Activated B cell treated with CpG ODN at 0.5 μM for 24 hours (primary cell): ENCODE results near the gene NPPA. TPM values are rescaled to one million over a fixed set of nuclear protein-coding genes. Genes with fewer than 3 reads are reported as not detected.

Experiments
- ATAC-seq: fragments of 200-7000 bp; cut with Tn5 transposase; one replicate; pipeline ENCODE4 v1.10.0; 2021; ENCODE audit warnings: low read depth, mild to moderate bottlenecking, moderate library complexity
- CTCF ChIA-PET: fragments of 350-600 bp; sonication (Branson Sonifier 250); formaldehyde crosslinking; loops from one replicate; lab custom pipeline; 2021; ENCODE audit warnings: antibody characterized with exemption; lab: Charles Lee
- POLR2A ChIA-PET: fragments of 350-600 bp; sonication (Branson Sonifier 250); formaldehyde crosslinking; loops from one replicate; lab custom pipeline; 2021; ENCODE audit warnings: antibody characterized with exemption; lab: Charles Lee
- DNase-seq: peaks from one replicate; pipeline ENCODE4 v3.0.0; 2022
- H3K27ac Mint-ChIP-seq: one replicate; pipeline ENCODE4 v1.8.0; 2020; ENCODE audit warnings: mixed read lengths
- H3K27me3 Mint-ChIP-seq: one replicate; pipeline ENCODE4 v1.8.0; 2021; ENCODE audit warnings: mixed read lengths
- H3K36me3 Mint-ChIP-seq: one replicate; pipeline ENCODE4 v1.8.0; 2021; ENCODE audit warnings: low read depth, mixed read lengths
- H3K4me1 Mint-ChIP-seq: one replicate; pipeline ENCODE4 v1.8.0; 2021; ENCODE audit warnings: mixed read lengths
- H3K4me3 Mint-ChIP-seq: one replicate; pipeline ENCODE4 v1.8.0; 2020; ENCODE audit warnings: mild to moderate bottlenecking, mixed read lengths
- H3K9me3 Mint-ChIP-seq: one replicate; pipeline ENCODE4 v1.8.0; 2020; ENCODE audit warnings: mixed read lengths
- intact Hi-C: fragments of 100-400 bp; cut with micrococcal nuclease; formaldehyde crosslinking; loops from one replicate; pipeline ENCODE4 v1.15.1; 2024
- total RNA-seq: library from RNA; stranded (reverse); gene quantifications from 2 replicates; pipeline ENCODE4 v1.2.3, GENCODE V29; 2022
- TF ChIP-seq, protein P1 (sequence below): fragments of 200-600 bp; IDR thresholded peaks from one replicate; pipeline ENCODE4 v1.8.0; 2022; ENCODE audit warnings: antibody characterized with exemption, mild to moderate bottlenecking

Gene NPPA
- total RNA-seq, 1 donor from 2014 or later = not detected

DNA sequence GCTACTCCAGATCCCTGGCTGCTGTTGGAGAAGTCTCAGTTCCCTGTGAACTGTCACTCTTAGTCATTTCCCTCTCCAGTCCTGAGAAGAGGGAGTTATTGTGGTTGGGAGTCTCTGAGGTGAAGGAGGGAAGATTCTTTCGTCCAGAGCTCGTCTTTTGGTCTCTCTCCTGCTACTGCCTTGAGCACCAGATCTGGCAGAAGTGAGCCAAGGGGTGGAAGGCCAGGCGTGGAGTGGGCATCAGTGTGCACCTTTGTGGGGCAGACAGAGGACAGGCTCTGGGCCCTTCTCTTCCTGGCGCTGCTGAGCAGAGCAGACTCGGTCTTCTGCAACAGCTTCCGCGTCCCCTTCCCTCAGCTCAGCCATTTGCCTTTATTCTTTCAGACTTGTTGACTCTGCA lies 22.5 kb downstream of the NPPA start:
- no peak overlapping the region for H3K4me3 Mint-ChIP-seq
- no peak for DNase-seq
- intact Hi-C loops = no loop called here
- CTCF ChIA-PET = interaction anchor here (1.1 kb wide), 1 partner anchor 40 kb away, joined by 3 read pairs; no protein-coding TSS in a partner anchor
- no peaks in the 10 kb centered on the region for H3K27me3 Mint-ChIP-seq
- no peaks in the 10 kb centered on the region for H3K4me1 Mint-ChIP-seq
- POLR2A ChIA-PET = no interaction called here
- TF ChIP-seq, protein P1, sequence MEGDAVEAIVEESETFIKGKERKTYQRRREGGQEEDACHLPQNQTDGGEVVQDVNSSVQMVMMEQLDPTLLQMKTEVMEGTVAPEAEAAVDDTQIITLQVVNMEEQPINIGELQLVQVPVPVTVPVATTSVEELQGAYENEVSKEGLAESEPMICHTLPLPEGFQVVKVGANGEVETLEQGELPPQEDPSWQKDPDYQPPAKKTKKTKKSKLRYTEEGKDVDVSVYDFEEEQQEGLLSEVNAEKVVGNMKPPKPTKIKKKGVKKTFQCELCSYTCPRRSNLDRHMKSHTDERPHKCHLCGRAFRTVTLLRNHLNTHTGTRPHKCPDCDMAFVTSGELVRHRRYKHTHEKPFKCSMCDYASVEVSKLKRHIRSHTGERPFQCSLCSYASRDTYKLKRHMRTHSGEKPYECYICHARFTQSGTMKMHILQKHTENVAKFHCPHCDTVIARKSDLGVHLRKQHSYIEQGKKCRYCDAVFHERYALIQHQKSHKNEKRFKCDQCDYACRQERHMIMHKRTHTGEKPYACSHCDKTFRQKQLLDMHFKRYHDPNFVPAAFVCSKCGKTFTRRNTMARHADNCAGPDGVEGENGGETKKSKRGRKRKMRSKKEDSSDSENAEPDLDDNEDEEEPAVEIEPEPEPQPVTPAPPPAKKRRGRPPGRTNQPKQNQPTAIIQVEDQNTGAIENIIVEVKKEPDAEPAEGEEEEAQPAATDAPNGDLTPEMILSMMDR = no peak
- H3K9me3 Mint-ChIP-seq = no peaks in the 10 kb centered on the region
- H3K36me3 Mint-ChIP-seq = peaks cover 94% of the 10 kb centered on the region
- H3K27ac Mint-ChIP-seq = peak overlapping the region; percentile 12
- no peak for ATAC-seq

DNA sequence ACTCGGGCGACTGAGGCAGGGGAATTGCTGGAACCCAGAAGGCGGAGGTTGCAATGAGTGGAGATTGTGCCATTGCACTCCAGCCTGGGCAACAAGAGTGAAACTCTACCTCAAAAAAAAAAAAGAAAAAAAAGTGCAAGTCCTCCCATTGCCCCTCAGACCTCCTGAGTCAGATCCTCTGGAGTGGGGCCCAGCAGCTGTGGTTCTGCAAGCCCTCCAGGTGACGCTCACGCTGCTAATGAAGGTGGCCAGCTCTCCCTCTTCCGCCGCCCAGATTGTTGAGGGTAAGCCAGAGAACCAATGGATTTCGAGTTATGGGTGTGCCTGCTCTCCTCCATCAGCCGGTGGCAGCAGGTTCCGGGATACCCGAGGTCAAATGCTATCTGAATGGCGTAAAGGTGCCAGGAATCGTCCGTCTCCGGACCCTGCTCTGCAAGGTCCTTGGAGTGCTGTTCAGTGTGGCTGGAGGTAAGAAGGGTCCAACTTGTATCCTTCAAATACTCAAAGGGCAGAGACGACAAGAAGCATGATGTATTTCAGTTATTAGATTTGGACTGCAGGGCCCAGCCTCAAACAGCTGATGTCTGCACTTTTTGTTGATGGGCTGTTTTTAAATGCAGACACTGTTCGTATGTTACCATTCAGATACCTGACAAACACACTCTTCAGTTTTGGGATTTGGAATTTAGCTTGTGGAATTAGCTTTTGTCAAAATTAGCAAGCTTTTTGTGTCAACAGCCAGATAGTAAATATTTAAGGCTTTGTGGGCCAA lies 24.0 kb downstream of the NPPA start:
- Mint-ChIP-seq H3K27ac (no peak overlapping the region), H3K27me3 (no peaks in the 10 kb centered on the region), H3K36me3 (peaks cover 95% of the 10 kb centered on the region), H3K9me3 (no peaks in the 10 kb centered on the region), H3K4me3 (no peak overlapping the region), H3K4me1 (no peaks in the 10 kb centered on the region)
- intact Hi-C loops = no loop called here
- DNase-seq = no peak
- ATAC-seq = no peak
- CTCF ChIA-PET = no interaction called here
- TF ChIP-seq, protein P1 = no peak
- POLR2A ChIA-PET = interaction anchor here (0.7 kb wide), 1 partner anchor 168 kb away, joined by 3 read pairs; no protein-coding TSS in a partner anchor

DNA sequence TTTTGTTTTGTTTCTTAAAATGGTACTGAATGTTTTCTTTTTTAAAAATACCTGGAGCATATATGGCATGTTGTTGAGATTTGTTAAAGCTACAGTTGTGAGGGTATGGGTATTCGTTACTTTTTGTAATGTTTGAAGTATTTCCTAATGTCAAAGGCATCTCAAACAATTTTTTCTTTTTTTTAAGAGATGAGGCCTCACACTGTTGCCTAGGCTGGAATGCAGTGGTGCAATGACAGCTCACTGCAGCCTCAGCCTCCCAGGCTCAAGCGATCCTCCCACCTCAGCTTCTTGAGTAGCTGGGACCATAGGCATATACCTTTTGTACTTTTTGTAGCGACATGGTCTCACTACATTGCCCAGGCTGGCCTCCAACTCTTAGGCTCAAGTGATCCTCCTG lies 25.5 kb downstream of the NPPA start:
- intact Hi-C loops = no loop called here
- TF ChIP-seq, protein P1 = no peak
- H3K9me3 Mint-ChIP-seq = no peaks in the 10 kb centered on the region
- no peak overlapping the region for H3K27ac Mint-ChIP-seq
- H3K4me3 Mint-ChIP-seq = no peak overlapping the region
- no peak for DNase-seq
- POLR2A ChIA-PET = interaction anchor here (0.7 kb wide), 1 partner anchor 8 kb away, joined by 5 read pairs; no protein-coding TSS in a partner anchor
- no peaks in the 10 kb centered on the region for H3K27me3 Mint-ChIP-seq
- H3K4me1 Mint-ChIP-seq = peaks cover 2% of the 10 kb centered on the region
- peaks cover 95% of the 10 kb centered on the region for H3K36me3 Mint-ChIP-seq
- CTCF ChIA-PET = no interaction called here
- no peak for ATAC-seq

DNA sequence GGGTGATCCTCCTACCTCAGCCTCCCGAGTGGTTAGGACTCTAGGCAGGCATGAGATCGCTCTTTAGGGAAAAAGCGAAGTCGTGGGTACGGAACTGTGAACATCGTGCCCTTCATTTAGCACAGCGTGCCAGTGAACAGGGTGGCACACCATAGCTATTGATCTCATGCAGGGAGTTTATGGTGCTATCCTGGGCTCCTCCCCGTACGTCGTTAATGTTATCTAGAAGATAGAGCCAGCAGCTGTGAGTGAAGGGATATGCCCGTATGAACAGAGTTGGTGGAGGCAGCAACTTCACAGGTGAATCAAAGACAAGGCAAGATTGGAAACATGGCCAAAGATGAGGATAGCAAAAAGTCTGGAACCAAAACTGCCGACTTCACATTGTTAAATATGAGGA lies 30.4 kb downstream of the NPPA start:
- TF ChIP-seq, protein P1 = no peak
- Mint-ChIP-seq H3K27me3 (no peaks in the 10 kb centered on the region), H3K9me3 (no peaks in the 10 kb centered on the region), H3K36me3 (peaks cover 84% of the 10 kb centered on the region), H3K27ac (no peak overlapping the region), H3K4me3 (no peak overlapping the region), H3K4me1 (peaks cover 37% of the 10 kb centered on the region)
- ChIA-PET POLR2A (interaction anchor here (0.6 to 1.2 kb wide), 2 partner anchors 10 to 1798 kb away, joined by 3 to 5 read pairs; no protein-coding TSS in a partner anchor), CTCF (no interaction called here)
- intact Hi-C loops = no loop called here
- DNase-seq (no peak), ATAC-seq (no peak)

DNA sequence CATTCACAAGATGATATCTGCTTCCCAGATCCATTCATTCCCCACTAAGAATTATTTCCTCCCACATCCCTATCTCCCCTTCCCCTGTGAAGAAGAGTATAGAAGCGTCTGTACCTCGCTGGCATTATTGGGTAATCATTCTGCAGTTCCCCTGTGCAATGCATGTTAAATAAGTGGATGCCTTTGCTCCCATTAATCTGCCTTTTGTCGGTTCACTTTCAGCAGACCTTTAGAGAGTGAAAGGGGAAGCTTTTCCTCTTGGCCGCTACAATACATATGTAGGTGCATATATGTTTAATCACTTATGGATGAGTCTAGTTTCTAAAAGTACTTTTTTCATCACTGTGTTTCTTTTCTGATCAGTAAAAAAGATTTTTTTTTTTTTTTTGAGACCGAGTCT lies 34.6 kb downstream of the NPPA start:
- Mint-ChIP-seq H3K9me3 (no peaks in the 10 kb centered on the region), H3K4me1 (peaks cover 57% of the 10 kb centered on the region), H3K36me3 (peaks cover 78% of the 10 kb centered on the region), H3K4me3 (no peak overlapping the region), H3K27ac (peak overlapping the region; percentile 77), H3K27me3 (no peaks in the 10 kb centered on the region)
- no peak for ATAC-seq
- CTCF ChIA-PET = no interaction called here
- no peak for DNase-seq
- intact Hi-C loops = no loop called here
- POLR2A ChIA-PET = interaction anchor here (4.2 kb wide), 1 partner anchor 96 kb away, joined by 68 read pairs; no protein-coding TSS in a partner anchor
- TF ChIP-seq, protein P1 = no peak
